Stimulated activated CD4-positive, alpha-beta T cell treated with anti-CD3 and anti-CD28 coated beads, Interleukin-12 subunit alpha, Interleukin-12 subunit beta, amount 100 ng/mL, for 24 hours (primary cell): Measurements from ENCODE around the gene ARAP2.

Experiments
- DNase-seq, 2 experiments: peaks; one replicate each; pipeline ENCODE4 v3.0.0-alpha.2; 2020; ENCODE audit warnings: low read depth in 2 of 2

Gene ARAP2

GRCh38 chr4:36043241-36043640 lies 201.1 kb downstream of the ARAP2 start:
- no peak for DNase-seq

GRCh38 chr4:36042122-36042970 lies 202.0 kb downstream of the ARAP2 start:
- DNase-seq: no peak

DNA sequence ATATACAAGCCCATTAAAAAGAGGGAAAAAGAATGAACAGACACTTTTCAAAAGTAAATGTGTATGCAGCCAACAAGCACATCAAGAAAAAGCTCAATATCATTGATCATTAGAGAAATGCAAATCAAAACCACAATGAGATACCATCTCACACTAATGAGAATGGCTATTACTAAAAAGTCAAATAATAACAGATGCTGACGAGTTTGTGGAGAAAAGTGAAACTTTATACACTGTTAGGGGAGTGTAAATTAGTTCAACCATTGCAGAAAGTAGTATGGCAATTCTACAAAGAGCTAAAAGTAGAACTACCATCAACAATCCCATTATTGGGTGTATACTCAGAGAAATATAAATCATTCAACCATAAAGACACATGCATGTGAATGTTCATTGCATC lies 203.0 kb downstream of the ARAP2 start:
- no peak for DNase-seq

DNA sequence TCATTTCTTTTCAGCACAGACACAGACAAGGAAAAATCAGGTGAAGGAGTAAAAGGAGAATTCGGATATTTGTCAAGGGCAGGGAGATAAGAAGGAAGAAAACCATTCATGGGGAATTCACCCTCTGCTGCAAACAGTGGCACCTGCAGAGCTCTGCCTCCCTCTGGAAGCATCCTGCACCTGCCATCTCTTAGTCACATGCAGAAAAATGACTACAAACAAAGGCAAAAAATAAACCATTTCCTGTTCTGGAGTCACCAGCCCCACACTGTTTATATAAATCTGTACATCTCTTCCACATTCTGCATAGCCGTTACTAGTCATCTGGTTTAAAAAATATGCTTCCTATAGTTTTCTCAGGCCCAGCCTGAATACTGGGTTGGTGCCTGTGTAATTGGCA lies 205.3 kb downstream of the ARAP2 start:
- DNase-seq: no peak

DNA sequence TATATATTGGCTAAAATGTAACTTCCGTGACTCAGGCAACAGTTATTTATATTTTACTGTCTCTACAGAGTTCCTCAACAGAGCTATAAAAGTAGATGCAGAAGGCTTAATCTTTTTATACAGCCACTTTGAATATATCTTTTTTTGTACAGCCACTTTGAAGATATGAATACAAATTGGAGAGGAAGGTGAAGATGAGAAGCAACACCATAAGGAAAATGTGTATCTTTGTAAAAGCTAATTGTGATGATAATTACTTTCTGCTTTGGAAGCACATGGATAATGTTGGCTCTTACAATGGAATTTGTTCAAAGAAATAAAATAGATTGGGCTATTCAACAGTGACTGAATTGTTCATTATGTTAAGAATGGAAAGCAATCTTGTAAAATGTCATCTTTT lies 205.8 kb downstream of the ARAP2 start:
- DNase-seq: no peak

DNA sequence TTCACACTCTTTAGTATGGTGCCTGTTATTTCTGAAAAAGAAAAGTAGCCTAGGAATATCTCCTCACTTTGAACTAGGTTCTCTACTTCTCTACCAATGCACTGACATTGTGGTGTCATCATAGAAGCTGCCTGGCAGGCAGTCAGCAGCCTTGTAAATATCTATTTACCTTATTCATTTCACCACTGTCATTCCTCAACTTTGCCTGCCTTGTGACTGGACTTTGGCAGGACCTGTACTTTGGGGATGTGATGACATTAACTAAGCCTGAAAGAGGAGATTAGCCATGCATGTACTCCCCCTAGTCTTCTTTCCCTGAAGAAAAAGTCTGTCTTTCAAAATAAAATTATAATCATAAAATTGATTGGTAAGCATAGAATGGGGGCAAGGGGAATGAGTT lies 207.2 kb downstream of the ARAP2 start:
- no peak for DNase-seq

GRCh38 chr4:36029951-36030350 lies 214.4 kb downstream of the ARAP2 start:
- DNase-seq: no peak

GRCh38 chr4:36027203-36027602 lies 217.1 kb downstream of the ARAP2 start:
- no peak for DNase-seq

DNA sequence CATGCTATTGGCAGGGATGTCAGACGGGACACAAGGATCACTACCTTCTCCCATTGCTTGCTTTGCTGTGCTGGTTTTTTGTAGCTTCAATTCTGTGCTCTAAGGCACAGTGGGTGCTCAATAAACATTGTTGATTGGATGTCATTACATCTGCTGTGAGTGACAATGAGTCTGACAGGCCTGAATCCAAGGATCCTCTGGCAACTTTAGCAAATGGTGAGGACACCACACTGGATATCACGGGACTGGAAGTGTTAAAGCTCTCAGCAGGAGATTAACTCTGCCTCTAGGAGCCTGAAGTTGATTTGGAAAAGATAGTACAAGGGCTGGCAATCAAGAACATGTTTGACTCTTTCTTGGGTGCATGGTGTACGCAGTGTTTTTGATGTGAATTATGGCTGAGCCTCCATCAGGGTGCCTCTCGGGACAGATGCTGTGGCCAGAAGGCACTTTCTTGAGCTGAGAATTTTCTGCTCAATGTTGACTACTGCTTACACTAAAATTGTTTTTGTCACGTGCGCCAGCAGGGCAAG lies 217.9 kb downstream of the ARAP2 start:
- no peak for DNase-seq

DNA sequence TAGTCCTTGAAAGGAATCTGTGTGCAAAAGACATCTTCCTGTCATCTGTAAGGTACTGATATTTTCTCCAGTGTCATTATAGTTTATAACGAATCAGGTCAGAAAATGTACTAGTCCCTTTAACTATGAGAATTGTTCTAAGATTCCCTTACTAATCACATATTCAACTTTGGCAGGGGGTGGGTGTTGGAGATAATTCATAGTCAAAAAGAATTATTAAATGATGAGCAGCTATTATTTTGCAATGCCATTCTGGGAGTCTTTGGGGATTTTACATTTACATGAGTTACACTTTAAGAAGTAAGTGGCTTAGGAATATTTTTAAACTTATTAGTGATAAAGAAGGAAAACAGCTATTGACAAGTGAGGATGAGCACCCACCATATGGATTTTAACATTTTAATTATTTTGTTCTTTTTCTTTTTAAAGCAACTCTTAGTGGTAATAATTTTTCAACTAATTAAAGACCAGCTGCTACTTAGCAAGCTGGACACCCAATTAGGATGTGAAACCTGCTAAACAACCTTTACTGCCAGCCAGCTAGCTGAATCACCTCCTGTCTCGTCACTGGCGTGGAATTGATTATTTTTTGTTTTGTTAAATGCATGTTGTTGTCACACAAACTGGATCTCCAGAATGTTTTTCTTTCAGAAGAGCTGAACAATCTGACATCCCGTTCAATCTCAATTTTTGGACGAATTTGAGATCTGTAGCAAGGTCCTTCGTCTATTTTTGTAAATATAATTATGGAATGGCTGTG lies 219.2 kb downstream of the ARAP2 start:
- no peak for DNase-seq

- no peak for DNase-seq
Measured at GRCh38 chr4:36020351-36020750, 224.0 kb downstream of the ARAP2 start.
